GM12873 (cell line): ENCODE data around the gene ENHO.

ENCODE experiments used
- TF ChIP-seq, protein P1 (sequence below): IDR thresholded peaks from 2 replicates; pipeline ENCODE4 v1.5.1; 2012; ENCODE audit warnings: low read depth, mild to moderate bottlenecking, moderate library complexity, low read length, control low read depth; ENCODE audit not compliant: insufficient read depth; ENCODE audit errors: missing control alignments

Gene ENHO

DNA sequence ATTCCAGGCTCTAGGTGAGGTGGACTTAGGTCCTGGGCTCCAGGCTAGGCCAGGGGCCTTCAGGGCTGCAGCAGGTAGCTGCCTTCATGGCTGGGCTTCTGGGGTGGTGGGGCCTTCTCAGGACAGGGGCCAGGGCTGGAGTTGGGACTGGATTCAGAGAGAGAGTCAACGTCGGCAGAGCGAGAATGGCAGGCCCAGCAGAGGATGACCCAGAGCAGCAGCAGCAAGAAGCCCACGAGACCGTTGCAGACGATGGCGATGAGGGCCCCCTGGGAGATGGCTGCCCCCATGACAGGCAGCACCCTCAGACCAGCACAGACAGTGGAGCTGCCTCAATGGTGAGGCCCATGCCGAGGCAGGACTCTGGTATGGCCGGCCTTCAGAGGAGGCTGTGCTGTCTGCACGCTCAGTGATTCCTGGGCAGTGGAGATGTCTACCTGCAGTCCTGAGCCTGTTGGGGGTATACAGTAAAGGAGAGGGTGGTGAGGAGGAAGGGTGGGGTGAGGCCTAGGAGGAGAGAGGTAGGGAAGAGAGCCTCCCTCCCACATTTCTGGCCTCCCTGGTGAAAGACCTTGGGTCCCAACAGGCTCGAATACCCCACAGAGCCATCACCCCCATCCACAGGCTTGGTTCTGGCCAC lies 1.3 kb downstream of the ENHO start:
- TF ChIP-seq, protein P1, sequence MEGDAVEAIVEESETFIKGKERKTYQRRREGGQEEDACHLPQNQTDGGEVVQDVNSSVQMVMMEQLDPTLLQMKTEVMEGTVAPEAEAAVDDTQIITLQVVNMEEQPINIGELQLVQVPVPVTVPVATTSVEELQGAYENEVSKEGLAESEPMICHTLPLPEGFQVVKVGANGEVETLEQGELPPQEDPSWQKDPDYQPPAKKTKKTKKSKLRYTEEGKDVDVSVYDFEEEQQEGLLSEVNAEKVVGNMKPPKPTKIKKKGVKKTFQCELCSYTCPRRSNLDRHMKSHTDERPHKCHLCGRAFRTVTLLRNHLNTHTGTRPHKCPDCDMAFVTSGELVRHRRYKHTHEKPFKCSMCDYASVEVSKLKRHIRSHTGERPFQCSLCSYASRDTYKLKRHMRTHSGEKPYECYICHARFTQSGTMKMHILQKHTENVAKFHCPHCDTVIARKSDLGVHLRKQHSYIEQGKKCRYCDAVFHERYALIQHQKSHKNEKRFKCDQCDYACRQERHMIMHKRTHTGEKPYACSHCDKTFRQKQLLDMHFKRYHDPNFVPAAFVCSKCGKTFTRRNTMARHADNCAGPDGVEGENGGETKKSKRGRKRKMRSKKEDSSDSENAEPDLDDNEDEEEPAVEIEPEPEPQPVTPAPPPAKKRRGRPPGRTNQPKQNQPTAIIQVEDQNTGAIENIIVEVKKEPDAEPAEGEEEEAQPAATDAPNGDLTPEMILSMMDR: no peak

GRCh38 chr9:34520505-34521385 lies 2.0 kb downstream of the ENHO start:
- TF ChIP-seq, protein P1: no peak

GRCh38 chr9:34520096-34520495 lies 2.7 kb downstream of the ENHO start:
- TF ChIP-seq, protein P1: no peak

- TF ChIP-seq, protein P1: peak; percentile 24
Observed at GRCh38 chr9:34519321-34520020, 3.3 kb downstream of the ENHO start.

DNA sequence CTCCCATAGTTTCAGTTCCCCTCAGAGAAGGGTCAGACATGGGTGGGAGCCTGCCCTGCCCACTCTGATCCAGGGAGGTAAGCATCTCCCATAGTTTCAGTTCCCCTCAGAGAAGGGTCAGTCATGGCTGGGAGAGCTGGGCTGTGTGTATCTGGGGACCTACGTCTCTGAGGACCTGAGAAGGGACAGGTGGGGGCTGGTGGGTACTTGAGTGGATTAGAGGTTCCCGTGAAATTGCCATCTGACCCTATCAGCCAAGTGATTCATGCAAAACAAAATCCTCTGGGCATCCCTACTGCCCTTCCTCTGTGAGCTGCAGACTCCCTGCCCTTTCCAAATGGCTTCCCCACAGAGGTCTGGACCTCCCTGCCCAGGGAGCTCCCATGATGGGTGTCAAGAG lies 3.9 kb downstream of the ENHO start:
- TF ChIP-seq, protein P1: no peak

DNA sequence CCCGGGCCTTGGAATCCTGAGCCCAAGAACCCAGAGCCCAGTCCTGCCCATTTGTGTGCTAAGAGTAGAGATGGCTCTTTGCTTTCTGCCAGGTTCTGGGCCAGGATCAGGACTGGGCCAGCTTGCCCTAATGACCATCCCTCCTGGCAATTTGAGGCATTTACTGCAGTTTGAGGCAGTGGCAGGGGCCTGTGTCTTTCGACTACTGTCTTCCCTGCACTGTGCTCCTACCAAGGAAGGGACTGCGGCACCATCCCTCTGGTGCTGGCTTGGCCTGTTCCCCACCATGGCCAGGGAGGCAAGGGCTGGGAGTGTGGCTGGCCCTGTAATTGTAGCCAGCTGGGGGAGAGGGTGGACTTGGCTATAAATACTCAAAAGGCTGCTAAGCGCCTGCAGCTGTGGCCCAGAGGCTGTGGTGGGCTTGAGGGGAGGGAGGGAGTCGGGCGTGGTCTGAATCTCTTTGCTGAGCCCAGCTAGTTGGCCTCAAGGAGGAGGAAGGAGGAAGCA lies 4.6 kb downstream of the ENHO start:
- TF ChIP-seq, protein P1: no peak

DNA sequence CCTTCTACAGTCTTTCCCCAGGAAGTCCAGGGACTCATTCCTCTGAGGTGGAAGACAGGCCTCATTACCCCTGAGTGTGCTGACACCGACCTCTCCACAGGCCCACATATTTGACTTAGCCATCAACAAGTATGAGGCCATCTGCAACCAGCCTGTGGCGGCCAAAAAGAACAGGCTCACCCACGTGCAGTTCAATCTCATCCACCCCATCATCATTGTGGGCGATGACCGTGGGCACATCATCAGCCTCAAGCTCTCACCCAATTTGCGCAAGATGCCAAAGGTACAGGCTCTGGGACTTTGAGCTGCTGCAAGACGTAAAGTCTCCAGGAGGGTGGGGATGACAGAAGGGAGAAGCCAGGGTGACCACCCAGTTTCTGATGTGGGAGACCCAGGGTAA lies 5.6 kb downstream of the ENHO start:
- TF ChIP-seq, protein P1: no peak
